ENCODE data around the gene POLR3A.
A peak's percentile ranks its signal among the peaks of the same experiment; 100 is the strongest.

POLR3A gene

GRCh38 chr10:77975086-77975666 lies 54.1 kb downstream of the POLR3A start:
- DNase-seq, result no peak

DNA sequence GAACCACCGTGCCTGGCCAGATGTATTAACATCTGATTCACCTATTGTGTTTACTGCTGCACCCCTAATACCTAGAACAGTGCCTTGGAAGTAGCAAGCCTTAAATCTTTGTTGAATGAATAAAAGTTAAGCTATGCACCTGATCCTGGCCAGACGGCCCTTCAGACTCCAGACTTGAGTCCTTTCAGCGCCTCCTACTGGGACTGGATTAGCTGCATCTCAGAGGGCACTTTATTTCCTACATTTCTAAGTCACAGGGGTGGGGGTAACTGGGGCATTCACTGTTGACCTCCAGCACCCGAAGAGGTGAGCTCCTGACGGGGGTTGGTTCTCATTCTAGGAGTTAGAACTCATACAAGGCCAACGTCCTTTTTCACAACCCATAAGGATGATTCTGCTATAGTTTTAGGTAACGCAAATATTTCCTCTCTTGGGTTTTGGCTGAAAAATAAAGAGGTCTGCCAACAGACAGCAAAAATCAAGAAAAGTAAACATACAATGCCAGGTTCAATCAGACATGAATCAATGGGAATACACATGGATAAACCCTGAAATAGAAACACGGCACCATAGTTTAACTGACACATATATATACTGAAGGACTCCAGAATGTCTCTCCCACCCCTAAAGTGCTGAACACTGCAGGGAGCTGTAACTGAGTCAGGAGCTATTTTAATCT lies 54.8 kb downstream of the POLR3A start:
- peak; percentile 30 to 63 for DNase-seq

GRCh38 chr10:77973276-77973675 lies 56.0 kb downstream of the POLR3A start:
- no peak for DNase-seq

GRCh38 chr10:77972148-77972547 lies 57.2 kb downstream of the POLR3A start:
- no peak for DNase-seq

DNA sequence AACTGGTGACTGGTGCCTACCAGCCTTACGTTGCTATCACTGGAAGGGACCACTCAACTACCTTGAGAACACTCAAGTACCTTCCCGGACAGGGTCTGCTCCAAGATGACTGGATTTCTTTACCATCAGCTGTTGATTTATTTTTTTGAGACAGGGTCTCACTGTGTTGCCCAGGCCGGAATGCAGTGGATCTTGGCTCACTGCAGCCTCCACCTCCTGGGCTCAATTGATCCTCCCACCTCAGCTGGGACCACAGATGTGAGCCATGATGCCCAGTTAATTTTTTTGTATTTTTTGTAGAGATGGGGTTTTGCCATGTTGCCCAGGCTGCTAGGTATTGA lies 57.5 kb downstream of the POLR3A start:
- DNase-seq, result no peak

DNA sequence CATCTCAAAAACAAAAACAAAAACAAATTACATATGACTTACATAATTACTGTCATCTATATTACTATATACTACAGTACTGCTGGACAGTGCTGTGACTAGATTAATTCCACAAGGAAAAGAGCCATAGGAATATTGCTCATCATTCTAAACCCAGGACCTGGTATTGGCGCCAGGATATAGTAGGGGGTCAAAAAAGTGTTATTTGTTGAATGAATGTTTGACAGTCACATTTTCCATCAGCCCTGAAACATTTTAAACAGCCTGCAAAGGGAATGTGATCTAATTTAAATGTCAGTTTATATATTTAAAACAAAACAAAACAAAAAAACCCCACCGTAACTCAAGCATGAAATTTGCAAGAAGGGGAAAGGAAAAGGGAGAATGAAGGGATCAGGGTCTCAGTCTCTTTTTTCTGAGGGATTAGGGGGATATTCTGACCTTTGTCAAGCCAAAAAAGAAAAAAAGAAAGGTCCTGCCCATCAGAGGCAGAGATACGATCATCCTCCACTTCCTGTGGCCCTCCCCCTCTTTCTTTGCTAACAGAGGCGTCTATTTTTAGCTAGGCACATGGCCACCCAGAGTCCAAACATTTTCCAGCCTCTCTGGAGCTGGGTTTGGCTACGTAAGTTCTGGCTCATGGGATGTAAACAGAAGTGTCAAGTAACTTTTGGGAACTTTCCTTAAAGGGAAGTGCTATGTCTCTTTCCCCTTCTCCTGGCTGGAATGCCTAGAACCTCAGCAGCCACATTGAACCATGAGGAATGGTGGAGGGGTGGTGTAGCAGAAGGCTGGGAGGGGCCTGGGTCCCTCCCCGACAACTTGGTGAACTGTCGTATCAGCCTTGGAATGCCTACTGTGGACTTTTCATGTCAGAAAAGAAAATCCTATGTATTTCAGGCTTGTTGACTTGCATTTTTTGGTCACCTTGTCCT lies 58.2 kb downstream of the POLR3A start:
- DNase-seq, result peak; percentile 54 to 60

GRCh38 chr10:77969114-77969513 lies 60.2 kb downstream of the POLR3A start:
- no peak for DNase-seq

DNA sequence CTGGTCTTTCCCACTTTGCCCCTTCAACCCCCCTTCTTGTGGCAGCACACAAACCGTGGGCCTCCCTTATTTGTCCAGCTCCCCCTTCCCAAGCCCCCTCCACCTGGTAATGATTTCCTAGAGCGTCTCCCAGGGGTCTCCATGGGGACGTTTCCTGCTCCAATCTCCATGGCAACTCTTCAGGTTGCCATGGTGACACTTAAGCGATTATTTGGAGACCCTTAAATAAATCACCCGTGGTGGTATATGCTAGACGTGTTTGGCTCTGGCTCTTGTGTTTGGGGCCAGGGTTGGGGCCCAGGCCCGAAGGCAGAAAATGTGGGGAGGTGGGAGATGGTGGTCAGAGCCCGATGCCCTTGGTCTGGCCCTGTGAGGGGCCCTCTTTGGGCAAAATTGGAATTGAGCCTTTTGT lies 61.7 kb downstream of the POLR3A start:
- DNase-seq, result no peak

- DNase-seq, result no peak
Measured at GRCh38 chr10:77965294-77965693, 64.0 kb downstream of the POLR3A start.

GRCh38 chr10:77964811-77965210 lies 64.5 kb downstream of the POLR3A start:
- DNase-seq, result no peak

GRCh38 chr10:77963901-77964300 lies 65.4 kb downstream of the POLR3A start:
- no peak for DNase-seq

DNA sequence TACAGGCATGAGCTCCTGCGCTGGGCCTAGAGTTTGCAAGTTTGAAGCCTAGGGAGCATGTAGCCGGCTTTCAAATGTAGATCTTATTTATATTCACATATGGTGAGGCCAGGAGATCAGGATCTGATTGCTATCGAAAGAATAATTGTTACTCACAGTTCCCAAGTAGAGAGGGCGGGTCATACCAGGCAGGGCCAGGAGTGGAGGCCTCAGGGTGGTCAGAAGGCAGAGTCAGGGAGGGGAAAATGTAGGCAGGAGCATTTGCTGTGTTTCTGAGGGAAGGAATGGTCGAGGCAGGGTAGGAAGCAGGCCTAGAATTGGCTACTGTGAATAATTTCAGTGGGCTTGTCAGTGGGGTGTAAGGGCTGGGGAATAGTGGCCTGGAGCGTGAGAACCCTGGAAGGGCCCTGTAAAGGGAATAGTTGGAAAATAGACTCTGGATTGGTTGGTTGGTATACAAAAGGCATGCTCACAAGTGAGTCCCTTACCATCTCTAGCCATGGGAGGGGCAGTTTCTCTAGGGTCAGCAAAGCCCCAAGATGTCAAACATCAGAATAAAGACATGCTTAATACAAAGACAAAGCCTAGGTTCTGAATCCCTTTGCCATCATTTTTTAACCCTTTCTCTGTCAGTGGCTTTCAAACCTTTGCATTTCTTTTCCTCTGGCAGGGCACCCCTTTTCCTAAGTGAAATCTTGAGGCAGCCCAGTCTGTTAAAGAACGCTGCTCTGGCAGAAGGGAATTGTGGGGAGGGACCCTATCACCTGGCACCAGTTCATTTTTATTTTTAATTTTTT lies 66.8 kb downstream of the POLR3A start:
- DNase-seq, result no peak

GRCh38 chr10:77961668-77962067 lies 67.6 kb downstream of the POLR3A start:
- no peak for DNase-seq

DNA sequence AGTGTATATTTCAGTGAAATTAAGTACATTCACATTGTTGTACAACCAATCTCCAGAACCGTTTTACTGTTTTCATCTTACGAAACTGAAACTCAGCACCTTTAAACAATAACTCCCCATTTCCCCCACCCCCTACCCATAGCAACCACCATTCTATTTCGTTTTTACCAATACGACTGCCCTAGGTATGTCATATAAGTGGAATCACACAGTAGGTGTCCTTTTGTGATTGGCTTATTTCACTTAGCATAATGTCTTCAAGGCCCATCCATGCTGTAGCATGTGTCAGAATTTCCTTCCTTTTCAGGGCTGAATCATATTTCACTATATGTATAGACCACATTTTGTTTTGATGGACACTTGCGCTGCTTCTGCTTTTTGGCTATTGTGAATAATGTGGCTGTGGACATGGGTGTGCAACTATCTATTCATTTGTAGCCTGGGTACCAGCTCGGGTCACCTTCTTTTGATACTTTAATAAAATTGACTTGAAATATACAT lies 68.4 kb downstream of the POLR3A start:
- DNase-seq, result no peak

GRCh38 chr10:77959887-77960455 lies 69.3 kb downstream of the POLR3A start:
- no peak for DNase-seq

DNA sequence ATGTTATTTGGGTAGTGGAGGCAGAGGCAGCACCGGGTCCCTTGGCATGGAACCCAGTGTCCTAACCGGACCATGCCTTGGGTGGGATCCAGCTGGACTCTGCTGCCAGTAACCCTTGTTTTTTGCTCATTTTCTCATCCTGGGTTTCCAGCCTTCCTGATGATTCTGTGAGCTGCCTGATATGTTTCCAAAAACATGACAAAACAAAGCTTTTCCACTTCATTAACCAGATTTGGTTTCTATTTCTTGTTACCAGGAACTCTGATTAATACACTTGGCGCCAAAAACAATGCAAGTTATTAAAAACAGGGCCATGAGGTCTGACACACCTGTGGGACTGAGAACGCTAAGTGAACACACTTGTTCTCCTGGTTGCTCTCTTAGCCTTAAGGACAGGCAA lies 69.9 kb downstream of the POLR3A start:
- DNase-seq, result no peak

DNA sequence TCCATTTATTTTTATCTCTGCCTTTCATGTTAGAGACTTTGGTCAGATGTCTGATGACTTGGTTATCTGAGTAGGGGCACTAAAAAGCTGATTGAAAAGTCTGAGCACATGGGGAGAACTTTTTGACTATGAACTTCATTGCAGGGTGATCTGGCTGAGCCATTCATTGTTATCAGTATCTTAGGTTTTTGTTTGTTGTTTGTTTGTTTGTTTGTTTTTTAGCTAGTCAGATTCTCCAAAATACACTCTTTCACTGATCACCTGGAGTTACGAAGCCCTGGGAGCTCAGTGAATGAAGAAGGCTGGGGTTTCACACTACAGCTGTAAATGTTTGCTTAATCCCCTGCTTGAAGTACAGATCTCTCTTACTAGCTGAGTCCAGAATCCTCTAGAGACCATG lies 74.2 kb downstream of the POLR3A start:
- no peak for DNase-seq

GRCh38 chr10:77949167-77949566 lies 80.1 kb downstream of the POLR3A start:
- DNase-seq, result peak; percentile 79 to 81

GRCh38 chr10:77946084-77946483 lies 83.2 kb downstream of the POLR3A start:
- no peak for DNase-seq

DNA sequence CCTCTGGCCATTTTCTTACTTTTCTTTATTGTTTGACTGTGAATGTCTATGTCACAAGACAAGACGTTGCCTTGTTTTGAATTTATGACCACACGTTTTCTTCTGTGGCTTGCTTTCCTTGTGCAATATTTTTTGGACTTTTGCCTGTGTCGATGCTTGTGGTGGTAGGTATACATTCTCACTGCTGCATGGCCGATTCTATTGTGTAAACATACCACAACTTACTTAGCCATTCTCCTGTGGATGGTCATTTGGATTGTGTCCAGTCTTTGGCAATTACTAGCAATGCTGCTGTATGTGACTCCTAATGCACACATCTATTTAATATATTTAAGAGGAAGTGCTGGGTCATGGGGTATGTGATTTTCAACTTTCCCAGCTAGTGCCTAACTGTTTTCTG lies 84.8 kb downstream of the POLR3A start:
- no peak for DNase-seq

- DNase-seq, result peak; percentile 31 to 46
Measured at GRCh38 chr10:77943121-77943901, 86.0 kb downstream of the POLR3A start.

DNA sequence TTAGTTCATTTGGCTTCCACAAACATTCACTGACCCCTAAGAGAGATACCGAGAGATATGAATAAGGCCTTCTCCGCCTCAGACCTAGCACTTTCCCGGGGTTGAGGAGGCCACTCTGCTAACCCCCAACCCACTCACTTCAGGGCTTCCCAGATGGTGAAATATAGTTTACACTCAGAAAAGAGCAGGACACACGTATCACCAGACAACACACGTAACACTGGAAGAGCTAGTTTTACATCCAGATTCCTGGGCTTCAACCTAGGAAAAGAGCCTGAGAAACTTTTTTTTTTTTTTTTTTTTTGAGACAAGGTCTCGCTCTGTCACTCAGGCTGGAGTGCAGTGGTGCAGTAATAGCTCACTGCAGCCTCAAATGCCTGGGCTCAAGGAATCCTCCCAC lies 87.5 kb downstream of the POLR3A start:
- no peak for DNase-seq
